Measurements from ENCODE around the gene HIBADH. TPM values are rescaled to one million over a fixed set of nuclear protein-coding genes. Genes with fewer than 3 reads are reported as not detected.
A peak's percentile ranks its signal among the peaks of the same experiment; 100 is the strongest.

HIBADH gene
- total RNA-seq, 2 donors from 2014 or later = 21.7 to 30.7 TPM

- DNase-seq (ENCODE audit: low spot score) = no peak
Measured at GRCh38 chr7:27650283-27650682, 12.4 kb downstream of the HIBADH start.

GRCh38 chr7:27647489-27647888 lies 15.2 kb downstream of the HIBADH start:
- Histone ChIP-seq H3K4me1 (ENCODE audit: control insufficient read depth in 1 of 2, low read depth in 2 of 2) (no peaks in the 10 kb centered on the region), H3K27me3 (replicated peaks; ENCODE audit: insufficient read depth) (no peaks in the 10 kb centered on the region), H3K4me3 (no peak overlapping the region), H3K36me3 (no peaks in the 10 kb centered on the region), H3K9me3 (no peaks in the 10 kb centered on the region), H3K27ac (no peak overlapping the region)
- ATAC-seq (ENCODE audit: insufficient number of reproducible peaks, low FRiP score, low read depth) (no peak), DNase-seq (ENCODE audit: low spot score) (no peak)
- TF ChIP-seq, protein P1, sequence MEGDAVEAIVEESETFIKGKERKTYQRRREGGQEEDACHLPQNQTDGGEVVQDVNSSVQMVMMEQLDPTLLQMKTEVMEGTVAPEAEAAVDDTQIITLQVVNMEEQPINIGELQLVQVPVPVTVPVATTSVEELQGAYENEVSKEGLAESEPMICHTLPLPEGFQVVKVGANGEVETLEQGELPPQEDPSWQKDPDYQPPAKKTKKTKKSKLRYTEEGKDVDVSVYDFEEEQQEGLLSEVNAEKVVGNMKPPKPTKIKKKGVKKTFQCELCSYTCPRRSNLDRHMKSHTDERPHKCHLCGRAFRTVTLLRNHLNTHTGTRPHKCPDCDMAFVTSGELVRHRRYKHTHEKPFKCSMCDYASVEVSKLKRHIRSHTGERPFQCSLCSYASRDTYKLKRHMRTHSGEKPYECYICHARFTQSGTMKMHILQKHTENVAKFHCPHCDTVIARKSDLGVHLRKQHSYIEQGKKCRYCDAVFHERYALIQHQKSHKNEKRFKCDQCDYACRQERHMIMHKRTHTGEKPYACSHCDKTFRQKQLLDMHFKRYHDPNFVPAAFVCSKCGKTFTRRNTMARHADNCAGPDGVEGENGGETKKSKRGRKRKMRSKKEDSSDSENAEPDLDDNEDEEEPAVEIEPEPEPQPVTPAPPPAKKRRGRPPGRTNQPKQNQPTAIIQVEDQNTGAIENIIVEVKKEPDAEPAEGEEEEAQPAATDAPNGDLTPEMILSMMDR (IDR thresholded peaks at IDR 0.05) = no peak

More at GRCh38 chr7:27650283-27650682, 12.4 kb downstream of the HIBADH start:
- TF ChIP-seq, protein P1 (IDR thresholded peaks at IDR 0.05) = no peak
- no peaks in the 10 kb centered on the region for H3K36me3 ChIP-seq
- H3K4me1 ChIP-seq (ENCODE audit: control insufficient read depth in 1 of 2, low read depth in 2 of 2) = no peaks in the 10 kb centered on the region
- H3K9me3 ChIP-seq = no peaks in the 10 kb centered on the region
- H3K27ac ChIP-seq = no peak overlapping the region
- H3K4me3 ChIP-seq = no peak overlapping the region
- H3K27me3 ChIP-seq (replicated peaks; ENCODE audit: insufficient read depth) = no peaks in the 10 kb centered on the region
- no peak for ATAC-seq (ENCODE audit: insufficient number of reproducible peaks, low FRiP score, low read depth)

DNA sequence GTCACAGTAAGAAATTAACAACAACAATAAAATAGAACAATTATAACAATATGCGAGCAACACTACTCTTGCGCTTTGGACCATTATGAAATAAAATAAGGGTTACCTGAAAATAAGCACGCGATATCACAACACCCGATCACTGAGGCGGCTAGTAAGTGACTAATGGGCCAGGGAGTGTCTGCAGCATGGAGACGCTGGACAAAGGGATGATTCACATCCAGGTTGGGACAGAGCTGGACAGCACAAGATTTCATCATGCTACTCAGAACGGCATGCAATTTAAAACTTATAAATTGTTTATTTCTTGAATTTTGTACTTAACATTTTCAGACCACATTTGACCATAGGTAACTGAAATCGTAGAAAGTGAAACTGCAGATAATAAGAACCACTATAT lies 15.6 kb downstream of the HIBADH start:
- Histone ChIP-seq H3K4me1 (ENCODE audit: control insufficient read depth in 1 of 2, low read depth in 2 of 2) (no peaks in the 10 kb centered on the region), H3K9me3 (no peaks in the 10 kb centered on the region), H3K27me3 (replicated peaks; ENCODE audit: insufficient read depth) (no peaks in the 10 kb centered on the region), H3K27ac (no peak overlapping the region), H3K4me3 (no peak overlapping the region), H3K36me3 (no peaks in the 10 kb centered on the region)
- TF ChIP-seq, protein P1 (IDR thresholded peaks at IDR 0.05) = no peak
- DNase-seq (ENCODE audit: low spot score) = no peak
- no peak for ATAC-seq (ENCODE audit: insufficient number of reproducible peaks, low FRiP score, low read depth)

DNA sequence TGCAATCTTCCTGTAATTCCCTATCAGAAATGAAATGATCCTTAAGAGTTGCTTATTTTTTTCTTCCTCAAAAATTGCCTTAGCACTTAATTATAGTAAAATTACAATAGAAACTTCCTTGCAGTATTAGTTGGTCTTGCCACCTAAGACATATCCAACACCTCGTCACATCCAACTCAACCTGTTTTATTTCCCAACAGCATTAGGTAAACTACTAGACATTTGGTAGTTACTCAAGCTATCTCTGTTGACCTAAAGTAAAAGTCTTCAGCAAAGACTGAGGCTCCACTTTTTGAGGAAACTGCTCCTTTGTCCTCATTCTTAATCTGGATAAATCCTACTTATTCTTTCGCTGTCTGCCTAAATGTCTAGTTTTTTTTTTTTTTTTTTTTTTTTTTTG lies 20.4 kb downstream of the HIBADH start:
- Histone ChIP-seq H3K4me3 (no peak overlapping the region), H3K27ac (no peak overlapping the region), H3K27me3 (replicated peaks; ENCODE audit: insufficient read depth) (no peaks in the 10 kb centered on the region), H3K36me3 (no peaks in the 10 kb centered on the region), H3K9me3 (no peaks in the 10 kb centered on the region), H3K4me1 (ENCODE audit: control insufficient read depth in 1 of 2, low read depth in 2 of 2) (peaks cover 10 to 15% of the 10 kb centered on the region in 2 donors)
- ATAC-seq (ENCODE audit: insufficient number of reproducible peaks, low FRiP score, low read depth) = no peak
- TF ChIP-seq, protein P1 (IDR thresholded peaks at IDR 0.05) = no peak
- DNase-seq (ENCODE audit: low spot score) = no peak

GRCh38 chr7:27641581-27642230 lies 21.0 kb downstream of the HIBADH start:
- Histone ChIP-seq H3K4me1 (ENCODE audit: control insufficient read depth in 1 of 2, low read depth in 2 of 2) (peaks cover 10 to 17% of the 10 kb centered on the region in 2 donors), H3K4me3 (peak overlapping the region; percentile 36), H3K36me3 (no peaks in the 10 kb centered on the region), H3K27me3 (replicated peaks; ENCODE audit: insufficient read depth) (no peaks in the 10 kb centered on the region), H3K27ac (peak overlapping the region; percentile 10 to 35), H3K9me3 (no peaks in the 10 kb centered on the region)
- TF ChIP-seq, protein P1 (IDR thresholded peaks at IDR 0.05) = no peak
- no peak for ATAC-seq (ENCODE audit: insufficient number of reproducible peaks, low FRiP score, low read depth)
- DNase-seq (ENCODE audit: low spot score) = no peak

Data from thoracic aorta (tissue), 2 donors.